Fibroblast of lung (primary cell): ENCODE data around the gene SESN2.

Experiments used
- CTCF ChIP-seq, 2 donors: IDR thresholded peaks in 1 of 2; conservative IDR thresholded peaks in 1 of 2; 1 replicate in 1 of 2; 2 replicates in 1 of 2; pipeline ENCODE4 v1.5.1; 2011 to 2012; ENCODE audit warnings: low read length in 2 of 2, control low read depth in 1 of 2, inconsistent platforms in 1 of 2, low read depth in 1 of 2, mild to moderate bottlenecking in 1 of 2
- EZH2 ChIP-seq: IDR thresholded peaks from 2 replicates; pipeline ENCODE4 v1.5.1; 2012; ENCODE audit warnings: low read length, control low read depth, mild to moderate bottlenecking; ENCODE audit errors: missing control alignments

GRCh38 chr1:28298438-28298837 lies 39.1 kb downstream of the SESN2 start:
- no peak for TF ChIP-seq CTCF (conservative IDR thresholded peaks at IDR 0.05 in 1 of 2, IDR thresholded peaks at IDR 0.05 in 1 of 2; ENCODE audit: low read depth in 1 of 2, low read length in 2 of 2)
- TF ChIP-seq EZH2: no peak
